Esophagus mucosa (tissue), 1 donor: ENCODE measurements around the gene G2E3. TPM values are rescaled to one million over a fixed set of nuclear protein-coding genes. Genes with fewer than 3 reads are reported as not detected.

ENCODE experiments used
- ATAC-seq: fragments of 200-7000 bp; cut with Tn5 transposase; one replicate; pipeline ENCODE4 v1.9.1; 2020
- total RNA-seq: library from RNA; stranded (reverse); gene quantifications from one replicate; pipeline ENCODE4 v1.2.4, GENCODE V29; 2023
- donor health status: DM: yes; HTN: yes; CAD: no.

G2E3 gene
- total RNA-seq, 1 donor from 2014 or later = 9.6 TPM

- ATAC-seq = no peak
These were observed 98.7 kb downstream of the G2E3 start for GRCh38 chr14:30657606-30658163.

- ATAC-seq = no peak
These were observed 99.7 kb downstream of the G2E3 start for GRCh38 chr14:30658645-30659044.

- no peak for ATAC-seq
These were observed 110.6 kb downstream of the G2E3 start for GRCh38 chr14:30669594-30669993.

Other genes with a start within 250 kb of the G2E3 start
- 62.6 TPM for gene SCFD1, start 63.2 kb downstream of the G2E3 start, total RNA-seq